Vagina (tissue), 2 donors: ENCODE data around the gene UMODL1. TPM values are rescaled to one million over a fixed set of nuclear protein-coding genes. Genes with fewer than 3 reads are reported as not detected.

Source experiments
- DNase-seq, 2 donors: peaks; one replicate each; pipeline ENCODE4 v3.0.0-alpha.2; 2017; ENCODE audit errors: extremely low spot score in 2 of 2
- H3K27ac ChIP-seq: fragments of 200-600 bp; sonication (generic); one replicate; pipeline ENCODE4 v1.5.1; 2019
- H3K27me3 ChIP-seq: fragments of 200-600 bp; sonication (generic); one replicate; pipeline ENCODE4 v1.5.1; 2019
- H3K36me3 ChIP-seq, 2 donors: fragments of 200-600 bp; sonication (generic); one replicate each; pipeline ENCODE4 v1.5.1; 2017 to 2019
- H3K4me1 ChIP-seq: fragments of 200-600 bp; sonication (generic); one replicate; pipeline ENCODE4 v1.5.1; 2019
- H3K4me3 ChIP-seq, 2 donors: fragments of 200-600 bp; sonication (generic); 1 replicate in 1 of 2; 2 replicates in 1 of 2; pipeline ENCODE4 v1.5.1; 2016 to 2019
- H3K9me3 ChIP-seq: fragments of 200-600 bp; sonication (generic); one replicate; pipeline ENCODE4 v1.5.1; 2019
- POLR2A ChIP-seq, 2 donors: fragments of 450-650 bp; IDR thresholded peaks; one replicate each; pipeline ENCODE4 v1.6.1; 2017; ENCODE audit warnings: antibody characterized with exemption in 2 of 2, mild to moderate bottlenecking in 2 of 2, moderate library complexity in 2 of 2
- POLR2AphosphoS5 ChIP-seq, 2 donors: sonication (generic); formaldehyde crosslinking; IDR thresholded peaks; one replicate each; pipeline ENCODE4 v1.9.0; 2017; ENCODE audit warnings: antibody characterized with exemption in 2 of 2, mild to moderate bottlenecking in 2 of 2, low read depth in 1 of 2; ENCODE audit not compliant: insufficient read depth in 1 of 2
- intact Hi-C: fragments of 100-400 bp; cut with DNase I; formaldehyde crosslinking; loops from one replicate; pipeline ENCODE4 v1.15.1; 2023
- total RNA-seq: library from RNA; depleted of rRNA; stranded (reverse); fragments of >200 nt; gene quantifications from one replicate; pipeline ENCODE4 v1.2.3, GENCODE V29; 2016
- TF ChIP-seq, protein P1 (sequence below), 3 experiments: fragments of 450-650 bp in 2 of 3; fragments of 200-600 bp in 1 of 3; sonication (generic) in 1 of 3; IDR thresholded peaks; one replicate each; pipeline ENCODE4 v1.5.1; 2017 to 2019; ENCODE audit warnings: antibody characterized with exemption in 3 of 3, mild to moderate bottlenecking in 2 of 3, moderate library complexity in 2 of 3

UMODL1 gene
- total RNA-seq, 1 donor from 2014 or later, result not detected

GRCh38 chr21:42146821-42147220, 75.7 kb downstream of the UMODL1 start:
- no peaks in the 10 kb centered on the region for H3K36me3 ChIP-seq
- no peaks in the 10 kb centered on the region for H3K27me3 ChIP-seq
- no peaks in the 10 kb centered on the region for H3K4me1 ChIP-seq
- H3K9me3 ChIP-seq, result no peaks in the 10 kb centered on the region
- no peak overlapping the region for H3K4me3 ChIP-seq
- intact Hi-C loops, result loop anchor here (10.0 kb wide), 1 partner anchor 118 kb away; no protein-coding TSS in a partner anchor
- TF ChIP-seq POLR2A (IDR thresholded peaks at IDR 0.05) (no peak), POLR2AphosphoS5 (IDR thresholded peaks at IDR 0.05; ENCODE audit: insufficient read depth in 1 of 2, low read depth in 1 of 2) (no peak)
- TF ChIP-seq, protein P1, sequence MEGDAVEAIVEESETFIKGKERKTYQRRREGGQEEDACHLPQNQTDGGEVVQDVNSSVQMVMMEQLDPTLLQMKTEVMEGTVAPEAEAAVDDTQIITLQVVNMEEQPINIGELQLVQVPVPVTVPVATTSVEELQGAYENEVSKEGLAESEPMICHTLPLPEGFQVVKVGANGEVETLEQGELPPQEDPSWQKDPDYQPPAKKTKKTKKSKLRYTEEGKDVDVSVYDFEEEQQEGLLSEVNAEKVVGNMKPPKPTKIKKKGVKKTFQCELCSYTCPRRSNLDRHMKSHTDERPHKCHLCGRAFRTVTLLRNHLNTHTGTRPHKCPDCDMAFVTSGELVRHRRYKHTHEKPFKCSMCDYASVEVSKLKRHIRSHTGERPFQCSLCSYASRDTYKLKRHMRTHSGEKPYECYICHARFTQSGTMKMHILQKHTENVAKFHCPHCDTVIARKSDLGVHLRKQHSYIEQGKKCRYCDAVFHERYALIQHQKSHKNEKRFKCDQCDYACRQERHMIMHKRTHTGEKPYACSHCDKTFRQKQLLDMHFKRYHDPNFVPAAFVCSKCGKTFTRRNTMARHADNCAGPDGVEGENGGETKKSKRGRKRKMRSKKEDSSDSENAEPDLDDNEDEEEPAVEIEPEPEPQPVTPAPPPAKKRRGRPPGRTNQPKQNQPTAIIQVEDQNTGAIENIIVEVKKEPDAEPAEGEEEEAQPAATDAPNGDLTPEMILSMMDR (IDR thresholded peaks at IDR 0.05), result no peak
- H3K27ac ChIP-seq, result no peak overlapping the region
- DNase-seq, result no peak

GRCh38 chr21:42147386-42148020, 76.4 kb downstream of the UMODL1 start:
- TF ChIP-seq, protein P1 (IDR thresholded peaks at IDR 0.05), result no peak
- TF ChIP-seq POLR2A (IDR thresholded peaks at IDR 0.05) (no peak), POLR2AphosphoS5 (IDR thresholded peaks at IDR 0.05; ENCODE audit: insufficient read depth in 1 of 2, low read depth in 1 of 2) (no peak)
- DNase-seq, result no peak
- intact Hi-C loops, result loop anchor here (10.0 kb wide), 1 partner anchor 117 kb away; no protein-coding TSS in a partner anchor
- Histone ChIP-seq H3K9me3 (no peaks in the 10 kb centered on the region), H3K4me3 (no peak overlapping the region), H3K27me3 (no peaks in the 10 kb centered on the region), H3K4me1 (no peaks in the 10 kb centered on the region), H3K27ac (no peak overlapping the region), H3K36me3 (no peaks in the 10 kb centered on the region)

DNA sequence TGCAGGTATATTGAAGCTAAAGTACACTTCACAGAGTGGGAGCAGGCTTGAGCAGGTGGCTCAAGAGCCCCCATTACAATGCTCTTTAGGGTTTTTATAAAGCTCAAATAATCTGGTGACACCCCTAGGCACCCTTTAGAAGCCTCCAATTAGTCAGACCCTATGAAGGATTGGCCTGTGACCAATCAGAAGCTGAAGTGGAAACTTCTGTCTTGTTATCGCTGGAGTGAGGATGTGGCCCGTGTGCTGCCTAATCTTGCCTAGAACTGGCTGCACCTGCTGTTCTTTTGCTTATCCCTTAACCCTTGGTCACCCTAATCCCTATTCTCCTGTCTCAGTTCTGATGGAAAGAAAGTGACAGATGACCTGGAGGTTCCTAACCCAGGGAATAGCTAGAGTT, 77.0 kb downstream of the UMODL1 start:
- H3K4me1 ChIP-seq, result no peaks in the 10 kb centered on the region

GRCh38 chr21:42148584-42148983, 77.5 kb downstream of the UMODL1 start:
- DNase-seq, result no peak
- TF ChIP-seq POLR2AphosphoS5 (IDR thresholded peaks at IDR 0.05; ENCODE audit: insufficient read depth in 1 of 2, low read depth in 1 of 2) (no peak), POLR2A (IDR thresholded peaks at IDR 0.05) (no peak)
- TF ChIP-seq, protein P1 (IDR thresholded peaks at IDR 0.05), result no peak
- H3K9me3 ChIP-seq, result no peaks in the 10 kb centered on the region
- no peaks in the 10 kb centered on the region for H3K4me1 ChIP-seq
- no peak overlapping the region for H3K27ac ChIP-seq
- intact Hi-C loops, result loop anchor here (10.0 kb wide), 1 partner anchor 116 kb away; no protein-coding TSS in a partner anchor
- no peaks in the 10 kb centered on the region for H3K27me3 ChIP-seq
- no peaks in the 10 kb centered on the region for H3K36me3 ChIP-seq
- H3K4me3 ChIP-seq, result no peak overlapping the region

More for the DNA sequence above, 77.0 kb downstream of the UMODL1 start:
- no peak for DNase-seq
- TF ChIP-seq, protein P1 (IDR thresholded peaks at IDR 0.05), result no peak
- TF ChIP-seq POLR2AphosphoS5 (IDR thresholded peaks at IDR 0.05; ENCODE audit: insufficient read depth in 1 of 2, low read depth in 1 of 2) (no peak), POLR2A (IDR thresholded peaks at IDR 0.05) (no peak)
- H3K27me3 ChIP-seq, result no peaks in the 10 kb centered on the region
- intact Hi-C loops, result loop anchor here (10.0 kb wide), 1 partner anchor 117 kb away; no protein-coding TSS in a partner anchor
- H3K27ac ChIP-seq, result no peak overlapping the region
- no peaks in the 10 kb centered on the region for H3K9me3 ChIP-seq
- H3K36me3 ChIP-seq, result no peaks in the 10 kb centered on the region
- H3K4me3 ChIP-seq, result no peak overlapping the region
